Measurements from ENCODE around the gene CMTM5. TPM values are rescaled to one million over a fixed set of nuclear protein-coding genes. Genes with fewer than 3 reads are reported as not detected.
A peak's percentile ranks its signal among the peaks of the same experiment; 100 is the strongest.

CMTM5 gene
- total RNA-seq (2021) (0.24 to 0.41 TPM (median 0.39 TPM) in 3 replicates), Bru-seq, nascent RNA (percentile 15 among the genes with signal in this experiment)
- long read RNA-seq, experiment 1: 0 reads
- long read RNA-seq, experiment 2: 0 reads
- long read RNA-seq, experiment 3, partial matches to known transcripts: 0 of 1 reads
- long read RNA-seq, experiment 3, other reads (novel, unspliced or antisense): 0 of 1 reads

GRCh38 chr14:23376482-23377197, at the start of gene CMTM5:
Gene CMTM5 (plus strand): TSS chr14:23377046. CDS start chr14:23377252, 206 bp downstream.
- H3K4me3 Mint-ChIP-seq: peak within 1 kb of the TSS; percentile 50
- H3K27me3 Mint-ChIP-seq (ENCODE audit: low read depth): peaks cover 58% of the 10 kb centered on the region
- H3K4me1 Mint-ChIP-seq: peaks cover 11% of the 10 kb centered on the region
- no peaks in the 10 kb centered on the region for H3K9me3 Mint-ChIP-seq
- no peaks in the 10 kb centered on the region for H3K36me3 Mint-ChIP-seq
- ChIA-PET CTCF (interaction anchor here (0.6 to 3.6 kb wide), 28 partner anchors 9 to 407 kb away, joined by 3 to 38 read pairs (median 5); partner anchors contain the start of genes PABPN1 and SLC22A17), POLR2A (interaction anchor here (1.2 kb wide), 2 partner anchors 13 to 50 kb away, joined by 3 to 4 read pairs; no protein-coding TSS in a partner anchor)
- TF ChIP-seq, protein P1, sequence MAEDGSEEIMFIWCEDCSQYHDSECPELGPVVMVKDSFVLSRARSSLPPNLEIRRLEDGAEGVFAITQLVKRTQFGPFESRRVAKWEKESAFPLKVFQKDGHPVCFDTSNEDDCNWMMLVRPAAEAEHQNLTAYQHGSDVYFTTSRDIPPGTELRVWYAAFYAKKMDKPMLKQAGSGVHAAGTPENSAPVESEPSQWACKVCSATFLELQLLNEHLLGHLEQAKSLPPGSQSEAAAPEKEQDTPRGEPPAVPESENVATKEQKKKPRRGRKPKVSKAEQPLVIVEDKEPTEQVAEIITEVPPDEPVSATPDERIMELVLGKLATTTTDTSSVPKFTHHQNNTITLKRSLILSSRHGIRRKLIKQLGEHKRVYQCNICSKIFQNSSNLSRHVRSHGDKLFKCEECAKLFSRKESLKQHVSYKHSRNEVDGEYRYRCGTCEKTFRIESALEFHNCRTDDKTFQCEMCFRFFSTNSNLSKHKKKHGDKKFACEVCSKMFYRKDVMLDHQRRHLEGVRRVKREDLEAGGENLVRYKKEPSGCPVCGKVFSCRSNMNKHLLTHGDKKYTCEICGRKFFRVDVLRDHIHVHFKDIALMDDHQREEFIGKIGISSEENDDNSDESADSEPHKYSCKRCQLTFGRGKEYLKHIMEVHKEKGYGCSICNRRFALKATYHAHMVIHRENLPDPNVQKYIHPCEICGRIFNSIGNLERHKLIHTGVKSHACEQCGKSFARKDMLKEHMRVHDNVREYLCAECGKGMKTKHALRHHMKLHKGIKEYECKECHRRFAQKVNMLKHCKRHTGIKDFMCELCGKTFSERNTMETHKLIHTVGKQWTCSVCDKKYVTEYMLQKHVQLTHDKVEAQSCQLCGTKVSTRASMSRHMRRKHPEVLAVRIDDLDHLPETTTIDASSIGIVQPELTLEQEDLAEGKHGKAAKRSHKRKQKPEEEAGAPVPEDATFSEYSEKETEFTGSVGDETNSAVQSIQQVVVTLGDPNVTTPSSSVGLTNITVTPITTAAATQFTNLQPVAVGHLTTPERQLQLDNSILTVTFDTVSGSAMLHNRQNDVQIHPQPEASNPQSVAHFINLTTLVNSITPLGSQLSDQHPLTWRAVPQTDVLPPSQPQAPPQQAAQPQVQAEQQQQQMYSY (CRISPR knock-in tag; IDR thresholded peaks at IDR 0.05): peak; percentile 71
- TF ChIP-seq ZMAT4 (CRISPR knock-in tag; IDR thresholded peaks at IDR 0.05): no peak
- ATAC-seq: peak; percentile 84
- no peak within 1 kb of the TSS for H3K27ac Mint-ChIP-seq
- DNase-seq (ENCODE audit: low spot score): peak; percentile 45

DNA sequence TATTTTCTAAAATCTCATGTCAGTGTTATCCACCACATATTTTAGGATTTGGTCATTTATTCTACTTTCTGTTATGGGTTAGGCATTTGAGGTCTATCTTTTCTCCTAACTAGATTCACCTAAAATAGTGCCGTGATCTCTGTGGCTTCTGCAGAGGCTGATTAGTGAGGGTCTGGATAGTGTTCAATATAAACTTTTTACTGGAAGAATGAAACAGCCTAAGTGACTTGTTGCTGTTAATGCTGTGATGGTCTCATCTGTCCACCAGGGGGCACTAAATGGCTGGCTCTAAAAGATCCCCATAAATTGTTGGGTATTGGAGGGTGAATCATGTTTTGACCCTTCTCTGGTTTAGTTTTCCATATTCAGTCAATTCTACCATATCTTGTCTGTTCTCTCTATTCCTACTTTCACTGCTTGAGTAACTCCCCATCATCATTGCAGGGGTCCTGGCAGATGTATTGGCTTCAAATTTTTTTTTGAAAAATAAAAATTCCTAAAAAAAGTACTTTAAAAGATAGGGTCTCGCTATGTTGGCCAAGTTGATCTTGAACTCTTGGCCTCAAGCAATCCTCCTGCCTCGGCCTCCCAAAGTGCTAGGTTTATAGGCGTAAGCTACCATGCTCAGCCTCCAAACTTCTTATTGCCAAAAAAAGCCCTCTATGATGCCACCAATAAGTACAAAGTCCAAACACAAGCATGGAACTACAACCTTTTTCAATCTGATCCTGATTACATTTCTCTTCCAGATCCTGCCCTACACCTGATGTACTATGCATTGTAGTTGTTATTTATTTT, 48.7 kb upstream of the CMTM5 start:
- DNase-seq (ENCODE audit: low spot score): peak; percentile 72
- H3K27me3 Mint-ChIP-seq (ENCODE audit: low read depth): no peaks in the 10 kb centered on the region; the same call in 1 of the 2 replicates
- ATAC-seq: peak; percentile 70
- no peaks in the 10 kb centered on the region for H3K9me3 Mint-ChIP-seq
- H3K36me3 Mint-ChIP-seq: peaks cover 27% of the 10 kb centered on the region
- ChIA-PET POLR2A (interaction anchor here (0.6 to 2.5 kb wide), 4 partner anchors 18 to 52 kb away, joined by 3 to 17 read pairs (median 6); partner anchors contain the start of gene SLC22A17), CTCF (interaction anchor here (0.7 to 2.7 kb wide), 9 partner anchors 25 to 259 kb away, joined by 4 to 42 read pairs (median 14); partner anchors contain the start of genes CMTM5 and SLC22A17)
- H3K27ac Mint-ChIP-seq: no peak overlapping the region
- TF ChIP-seq, protein P2, sequence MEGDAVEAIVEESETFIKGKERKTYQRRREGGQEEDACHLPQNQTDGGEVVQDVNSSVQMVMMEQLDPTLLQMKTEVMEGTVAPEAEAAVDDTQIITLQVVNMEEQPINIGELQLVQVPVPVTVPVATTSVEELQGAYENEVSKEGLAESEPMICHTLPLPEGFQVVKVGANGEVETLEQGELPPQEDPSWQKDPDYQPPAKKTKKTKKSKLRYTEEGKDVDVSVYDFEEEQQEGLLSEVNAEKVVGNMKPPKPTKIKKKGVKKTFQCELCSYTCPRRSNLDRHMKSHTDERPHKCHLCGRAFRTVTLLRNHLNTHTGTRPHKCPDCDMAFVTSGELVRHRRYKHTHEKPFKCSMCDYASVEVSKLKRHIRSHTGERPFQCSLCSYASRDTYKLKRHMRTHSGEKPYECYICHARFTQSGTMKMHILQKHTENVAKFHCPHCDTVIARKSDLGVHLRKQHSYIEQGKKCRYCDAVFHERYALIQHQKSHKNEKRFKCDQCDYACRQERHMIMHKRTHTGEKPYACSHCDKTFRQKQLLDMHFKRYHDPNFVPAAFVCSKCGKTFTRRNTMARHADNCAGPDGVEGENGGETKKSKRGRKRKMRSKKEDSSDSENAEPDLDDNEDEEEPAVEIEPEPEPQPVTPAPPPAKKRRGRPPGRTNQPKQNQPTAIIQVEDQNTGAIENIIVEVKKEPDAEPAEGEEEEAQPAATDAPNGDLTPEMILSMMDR (IDR thresholded peaks at IDR 0.05): peak; percentile 76
- TF ChIP-seq TEAD4 (CRISPR knock-in tag; IDR thresholded peaks at IDR 0.05): no peak
- no peak for TF ChIP-seq SMAD4 (CRISPR knock-in tag; IDR thresholded peaks at IDR 0.05)
- no peak for TF ChIP-seq ZNF396 (CRISPR knock-in tag; IDR thresholded peaks at IDR 0.05; ENCODE audit: borderline replicate concordance)
- TF ChIP-seq RORB (CRISPR knock-in tag; IDR thresholded peaks at IDR 0.05): 0 out of 2 replicates have a peak, but pooled peaks have one; percentile 30
- no peak for TF ChIP-seq ZBTB43 (CRISPR knock-in tag; IDR thresholded peaks at IDR 0.05)
- 0 out of 2 replicates have a peak, but pooled peaks have one; percentile 43 for TF ChIP-seq NFATC4 (CRISPR knock-in tag; IDR thresholded peaks at IDR 0.05)
- peaks cover 3% of the 10 kb centered on the region for H3K4me1 Mint-ChIP-seq
- H3K4me3 Mint-ChIP-seq: no peak overlapping the region

- no peak overlapping the region for H3K27ac Mint-ChIP-seq
- CTCF ChIA-PET: interaction anchor here (1.2 to 1.9 kb wide), 2 partner anchors 10 to 25 kb away, joined by 4 to 8 read pairs; no protein-coding TSS in a partner anchor
- H3K4me3 Mint-ChIP-seq: no peak overlapping the region
- H3K9me3 Mint-ChIP-seq: peaks cover 51% of the 10 kb centered on the region
- no peak for ATAC-seq
- POLR2A ChIA-PET: interaction anchor here (1.1 kb wide), 1 partner anchor 16 kb away, joined by 3 read pairs; no protein-coding TSS in a partner anchor
- peaks cover 42% of the 10 kb centered on the region for H3K27me3 Mint-ChIP-seq (ENCODE audit: low read depth)
- no peaks in the 10 kb centered on the region for H3K4me1 Mint-ChIP-seq
- H3K36me3 Mint-ChIP-seq: peaks cover 12% of the 10 kb centered on the region
- no peak for DNase-seq (ENCODE audit: low spot score)
- TF ChIP-seq, protein P3, sequence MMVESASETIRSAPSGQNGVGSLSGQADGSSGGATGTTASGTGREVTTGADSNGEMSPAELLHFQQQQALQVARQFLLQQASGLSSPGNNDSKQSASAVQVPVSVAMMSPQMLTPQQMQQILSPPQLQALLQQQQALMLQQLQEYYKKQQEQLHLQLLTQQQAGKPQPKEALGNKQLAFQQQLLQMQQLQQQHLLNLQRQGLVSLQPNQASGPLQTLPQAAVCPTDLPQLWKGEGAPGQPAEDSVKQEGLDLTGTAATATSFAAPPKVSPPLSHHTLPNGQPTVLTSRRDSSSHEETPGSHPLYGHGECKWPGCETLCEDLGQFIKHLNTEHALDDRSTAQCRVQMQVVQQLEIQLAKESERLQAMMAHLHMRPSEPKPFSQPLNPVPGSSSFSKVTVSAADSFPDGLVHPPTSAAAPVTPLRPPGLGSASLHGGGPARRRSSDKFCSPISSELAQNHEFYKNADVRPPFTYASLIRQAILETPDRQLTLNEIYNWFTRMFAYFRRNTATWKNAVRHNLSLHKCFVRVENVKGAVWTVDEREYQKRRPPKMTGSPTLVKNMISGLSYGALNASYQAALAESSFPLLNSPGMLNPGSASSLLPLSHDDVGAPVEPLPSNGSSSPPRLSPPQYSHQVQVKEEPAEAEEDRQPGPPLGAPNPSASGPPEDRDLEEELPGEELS (CRISPR knock-in tag; IDR thresholded peaks at IDR 0.05): no peak
- TF ChIP-seq NFE2L1 (CRISPR knock-in tag; IDR thresholded peaks at IDR 0.05) (no peak), ZSCAN18 (CRISPR knock-in tag; IDR thresholded peaks at IDR 0.05) (no peak)
- TF ChIP-seq, protein P1 (CRISPR knock-in tag; IDR thresholded peaks at IDR 0.05): no peak
Observed at GRCh38 chr14:23335623-23336022, 41.2 kb upstream of the CMTM5 start.

All from WTC11 (cell line).